Progenitor cell of endocrine pancreas (in vitro differentiated cells): ENCODE results near the gene TBXA2R. TPM values are rescaled to one million over a fixed set of nuclear protein-coding genes. Genes with fewer than 3 reads are reported as not detected.

ENCODE experiments used
- DNase-seq: peaks from one replicate; pipeline ENCODE4 v3.0.0; 2021; ENCODE audit warnings: low spot score; ENCODE audit not compliant: unreplicated experiment
- H3K27ac Mint-ChIP-seq: 2 replicates; pipeline ENCODE4 v1.8.0; 2021; ENCODE audit warnings: mild to moderate bottlenecking, moderate library complexity, mixed read lengths
- H3K27me3 Mint-ChIP-seq: 2 replicates; pipeline ENCODE4 v1.8.0; 2021; ENCODE audit warnings: mixed read lengths
- H3K36me3 Mint-ChIP-seq: 2 replicates; pipeline ENCODE4 v1.8.0; 2022; ENCODE audit warnings: mixed read lengths; ENCODE audit not compliant: insufficient read depth
- H3K4me1 Mint-ChIP-seq: 2 replicates; pipeline ENCODE4 v1.8.0; 2021; ENCODE audit warnings: low read depth, mixed read lengths
- H3K4me3 Mint-ChIP-seq: 2 replicates; pipeline ENCODE4 v1.8.0; 2021; ENCODE audit warnings: low read depth, mild to moderate bottlenecking, moderate library complexity, mixed read lengths
- H3K9me3 Mint-ChIP-seq: 2 replicates; pipeline ENCODE4 v1.8.0; 2021; ENCODE audit warnings: low read depth, mixed read lengths
- total RNA-seq: library from RNA; stranded (reverse); gene quantifications from 2 replicates; pipeline ENCODE4 v1.2.1, GENCODE V29; 2021
- TF ChIP-seq, protein P1 (sequence below): fragments of 200-600 bp; sonication (generic); IDR thresholded peaks from one replicate; pipeline ENCODE4 v1.5.0; 2021; ENCODE audit warnings: antibody characterized with exemption, mild to moderate bottlenecking; ENCODE audit not compliant: unreplicated experiment

TBXA2R gene
- total RNA-seq, 1 donor from 2014 or later, result not detected

DNA sequence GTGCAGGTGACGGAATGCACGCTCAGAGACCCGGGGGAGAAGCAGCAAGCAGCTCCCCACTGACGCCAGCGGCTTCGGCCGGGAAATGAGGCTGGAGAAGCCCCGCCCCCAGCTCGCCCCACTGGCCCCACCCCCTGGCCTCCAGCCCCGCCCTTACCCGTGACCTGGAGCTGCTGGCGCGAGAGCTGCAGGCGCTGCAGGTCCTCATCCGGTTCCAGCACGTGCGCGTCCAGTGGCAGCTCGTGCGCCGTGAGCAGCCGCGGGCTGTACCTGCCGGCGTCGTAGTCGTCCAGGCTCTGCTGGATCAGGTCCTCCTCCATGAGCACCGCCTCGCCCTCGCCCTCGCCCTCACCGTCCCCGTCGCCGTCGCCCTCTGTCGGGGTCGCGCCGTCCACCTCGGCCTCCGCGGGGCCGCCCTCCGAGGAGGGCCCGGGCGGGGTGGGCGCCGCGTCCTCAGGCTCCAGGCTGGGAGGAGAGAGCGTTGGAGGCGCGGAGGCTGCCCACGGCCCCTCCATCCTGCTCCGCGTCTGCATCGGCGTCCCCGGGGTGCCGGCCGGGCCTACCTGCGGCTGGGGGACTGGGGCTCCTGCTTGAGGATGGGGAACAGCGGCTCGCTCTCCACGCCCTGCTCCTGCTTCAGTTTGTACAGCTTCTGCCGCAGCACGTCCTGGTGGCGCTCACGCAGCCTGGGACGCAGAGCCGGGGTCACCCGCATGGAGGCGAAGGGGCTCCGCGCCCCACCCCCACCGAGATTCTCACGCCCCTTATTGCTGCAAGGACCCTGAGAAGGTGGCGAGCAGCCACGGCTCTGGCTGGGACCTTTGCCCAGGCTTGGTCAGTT, 6.4 kb upstream of the TBXA2R start:
- no peak overlapping the region for H3K4me3 Mint-ChIP-seq
- peaks cover 2% of the 10 kb centered on the region for H3K27me3 Mint-ChIP-seq
- H3K27ac Mint-ChIP-seq, result no peak overlapping the region
- H3K4me1 Mint-ChIP-seq, result no peaks in the 10 kb centered on the region
- H3K9me3 Mint-ChIP-seq, result no peaks in the 10 kb centered on the region
- TF ChIP-seq, protein P1, sequence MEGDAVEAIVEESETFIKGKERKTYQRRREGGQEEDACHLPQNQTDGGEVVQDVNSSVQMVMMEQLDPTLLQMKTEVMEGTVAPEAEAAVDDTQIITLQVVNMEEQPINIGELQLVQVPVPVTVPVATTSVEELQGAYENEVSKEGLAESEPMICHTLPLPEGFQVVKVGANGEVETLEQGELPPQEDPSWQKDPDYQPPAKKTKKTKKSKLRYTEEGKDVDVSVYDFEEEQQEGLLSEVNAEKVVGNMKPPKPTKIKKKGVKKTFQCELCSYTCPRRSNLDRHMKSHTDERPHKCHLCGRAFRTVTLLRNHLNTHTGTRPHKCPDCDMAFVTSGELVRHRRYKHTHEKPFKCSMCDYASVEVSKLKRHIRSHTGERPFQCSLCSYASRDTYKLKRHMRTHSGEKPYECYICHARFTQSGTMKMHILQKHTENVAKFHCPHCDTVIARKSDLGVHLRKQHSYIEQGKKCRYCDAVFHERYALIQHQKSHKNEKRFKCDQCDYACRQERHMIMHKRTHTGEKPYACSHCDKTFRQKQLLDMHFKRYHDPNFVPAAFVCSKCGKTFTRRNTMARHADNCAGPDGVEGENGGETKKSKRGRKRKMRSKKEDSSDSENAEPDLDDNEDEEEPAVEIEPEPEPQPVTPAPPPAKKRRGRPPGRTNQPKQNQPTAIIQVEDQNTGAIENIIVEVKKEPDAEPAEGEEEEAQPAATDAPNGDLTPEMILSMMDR, result no peak
- peaks cover 3% of the 10 kb centered on the region for H3K36me3 Mint-ChIP-seq
- DNase-seq, result no peak

DNA sequence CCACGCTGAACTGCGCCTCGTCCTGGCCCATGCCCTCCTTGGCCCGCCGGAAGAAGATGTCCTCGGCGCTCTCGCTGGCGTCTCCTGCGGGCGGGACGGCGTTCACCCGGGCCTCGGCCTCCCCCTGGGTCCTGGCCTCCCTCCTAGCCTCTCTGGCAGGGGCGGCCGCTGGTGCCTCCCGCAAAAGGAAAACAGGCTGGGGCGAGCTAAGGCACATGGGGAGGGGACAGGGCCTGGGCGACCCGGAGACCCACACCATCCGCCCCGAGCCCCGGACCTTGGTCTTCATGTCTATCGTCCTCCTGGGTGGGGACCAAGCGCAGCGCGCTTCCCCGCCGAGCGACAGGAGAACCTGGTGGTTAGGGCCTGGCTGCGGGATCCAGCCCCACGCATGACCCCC, 5.7 kb upstream of the TBXA2R start:
- Mint-ChIP-seq H3K27ac (no peak overlapping the region), H3K9me3 (no peaks in the 10 kb centered on the region), H3K36me3 (peaks cover 3% of the 10 kb centered on the region), H3K27me3 (peaks cover 10% of the 10 kb centered on the region), H3K4me3 (no peak overlapping the region), H3K4me1 (no peaks in the 10 kb centered on the region)
- TF ChIP-seq, protein P1, result no peak
- no peak for DNase-seq

DNA sequence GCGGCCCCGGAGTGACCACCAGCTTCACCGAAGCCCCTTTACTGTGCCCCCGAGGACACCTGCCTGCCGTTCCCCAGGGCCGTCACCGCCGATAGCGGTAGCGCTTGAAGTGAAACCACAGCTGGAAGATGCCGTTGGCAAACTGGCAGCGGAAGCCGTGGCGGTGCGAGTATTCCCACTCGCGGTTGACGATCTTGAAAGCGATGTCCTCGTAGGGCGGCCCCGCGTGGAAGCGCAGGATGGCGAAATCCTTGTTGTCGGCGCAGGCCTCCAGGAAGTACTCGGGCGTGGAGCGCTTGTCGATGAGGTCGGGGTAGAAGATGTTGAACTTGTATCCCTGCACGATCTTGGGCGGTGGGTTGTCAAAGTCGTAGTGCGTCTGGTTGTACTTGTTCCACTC, 5.2 kb upstream of the TBXA2R start:
- TF ChIP-seq, protein P1, result no peak
- Mint-ChIP-seq H3K4me3 (no peak overlapping the region), H3K27me3 (peaks cover 14% of the 10 kb centered on the region), H3K27ac (no peak overlapping the region), H3K9me3 (no peaks in the 10 kb centered on the region), H3K4me1 (no peaks in the 10 kb centered on the region), H3K36me3 (peaks cover 3% of the 10 kb centered on the region)
- DNase-seq, result no peak

DNA sequence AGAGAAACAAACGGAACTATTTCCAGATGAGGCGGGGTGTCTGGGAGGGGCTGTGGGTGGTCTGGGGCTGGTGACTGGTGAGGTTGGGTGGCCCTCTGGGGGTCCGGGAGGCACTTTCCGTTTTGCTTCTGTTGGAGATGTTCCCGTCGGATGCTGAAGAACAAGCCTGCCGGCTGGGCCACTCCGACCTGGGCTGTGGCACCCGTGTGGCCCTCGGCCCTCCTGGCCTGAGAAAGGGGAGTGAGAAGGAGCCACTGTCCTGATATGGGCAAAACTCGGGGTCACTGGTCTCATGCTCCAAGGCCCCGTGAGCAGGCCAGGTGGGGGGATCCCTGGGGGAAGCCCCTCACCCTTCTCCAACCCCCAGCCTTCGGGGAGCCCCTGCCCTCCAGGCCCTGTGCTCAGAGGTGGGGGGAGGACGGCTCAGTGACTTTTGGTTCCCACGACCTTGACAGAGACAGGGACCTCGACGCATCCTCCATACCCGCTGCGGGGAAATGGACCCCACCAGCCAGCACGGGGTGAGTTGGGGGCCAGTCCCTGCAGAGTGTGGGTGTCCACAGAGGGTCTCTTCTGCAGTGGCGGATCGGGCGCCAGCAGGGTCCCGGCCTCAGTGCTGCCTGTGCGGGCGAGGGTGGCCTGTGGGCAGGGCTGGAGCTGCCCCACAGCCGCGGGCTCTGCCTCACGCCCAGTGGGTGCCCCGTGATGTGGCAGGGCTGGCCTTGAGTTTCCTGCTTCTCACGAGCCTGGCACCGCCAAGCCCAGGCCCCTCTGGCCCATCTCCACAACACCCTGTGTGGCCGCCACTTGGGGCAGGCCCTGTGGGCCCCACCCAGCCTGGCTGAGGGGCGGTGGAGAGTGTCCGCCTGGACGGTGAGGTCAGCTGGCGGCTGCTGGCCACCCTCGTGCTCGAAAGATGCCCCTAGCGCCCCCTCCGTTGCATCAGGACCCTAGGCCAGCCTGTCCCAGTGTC, 4.4 kb upstream of the TBXA2R start:
- TF ChIP-seq, protein P1, result no peak
- no peak overlapping the region for H3K27ac Mint-ChIP-seq
- no peaks in the 10 kb centered on the region for H3K9me3 Mint-ChIP-seq
- peaks cover 14% of the 10 kb centered on the region for H3K27me3 Mint-ChIP-seq
- H3K4me3 Mint-ChIP-seq, result no peak overlapping the region
- DNase-seq, result no peak
- no peaks in the 10 kb centered on the region for H3K4me1 Mint-ChIP-seq
- peaks cover 3% of the 10 kb centered on the region for H3K36me3 Mint-ChIP-seq
